Measurements from ENCODE around the gene STX16.

Gene STX16, protein sequence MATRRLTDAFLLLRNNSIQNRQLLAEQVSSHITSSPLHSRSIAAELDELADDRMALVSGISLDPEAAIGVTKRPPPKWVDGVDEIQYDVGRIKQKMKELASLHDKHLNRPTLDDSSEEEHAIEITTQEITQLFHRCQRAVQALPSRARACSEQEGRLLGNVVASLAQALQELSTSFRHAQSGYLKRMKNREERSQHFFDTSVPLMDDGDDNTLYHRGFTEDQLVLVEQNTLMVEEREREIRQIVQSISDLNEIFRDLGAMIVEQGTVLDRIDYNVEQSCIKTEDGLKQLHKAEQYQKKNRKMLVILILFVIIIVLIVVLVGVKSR

DNA sequence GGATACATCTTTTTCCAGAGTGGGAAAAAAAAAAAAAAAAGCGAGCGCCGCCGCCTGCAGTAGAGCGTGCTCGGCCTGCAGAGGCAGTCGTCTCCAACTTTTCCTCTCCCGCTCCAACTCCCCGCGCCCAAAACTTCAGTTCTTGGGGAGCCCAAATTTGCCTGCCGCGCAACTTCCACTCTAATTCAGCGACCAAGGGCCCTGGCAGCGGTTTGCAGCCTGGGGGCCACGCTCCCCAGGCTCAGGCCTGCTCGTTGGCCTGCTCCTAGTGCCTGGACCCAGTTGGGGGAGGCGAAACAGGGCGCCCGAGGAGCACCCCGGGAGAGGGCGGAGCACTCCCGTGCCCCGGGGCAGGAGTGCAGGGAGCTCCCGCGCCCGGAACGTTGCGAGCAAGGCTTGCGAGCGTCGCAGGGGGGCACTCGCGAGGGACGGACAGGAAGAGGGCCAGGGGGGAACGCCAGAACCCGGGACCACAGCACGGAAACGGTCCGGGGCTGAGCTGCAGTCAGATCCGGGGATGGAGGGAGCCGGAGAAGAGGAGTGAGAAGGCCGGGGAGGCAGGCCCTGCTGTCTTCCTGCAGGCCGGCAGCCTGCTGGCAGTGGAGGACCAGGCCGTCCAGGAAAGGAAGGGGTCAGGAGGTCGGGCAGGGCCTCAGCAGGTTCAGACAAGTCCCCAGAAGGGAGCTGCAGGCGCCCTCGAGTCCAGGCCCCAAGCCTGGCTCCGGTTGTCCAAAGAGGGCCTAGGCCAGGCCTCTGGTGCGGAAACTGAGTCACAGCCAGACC lies at the start of gene STX16:
STX16 (plus strand) TSS at position 508 of the 783 bp plus-strand sequence. CDS start 724 bp downstream, outside the sequence.
- peak; percentile 55 for DNase-seq

DNA sequence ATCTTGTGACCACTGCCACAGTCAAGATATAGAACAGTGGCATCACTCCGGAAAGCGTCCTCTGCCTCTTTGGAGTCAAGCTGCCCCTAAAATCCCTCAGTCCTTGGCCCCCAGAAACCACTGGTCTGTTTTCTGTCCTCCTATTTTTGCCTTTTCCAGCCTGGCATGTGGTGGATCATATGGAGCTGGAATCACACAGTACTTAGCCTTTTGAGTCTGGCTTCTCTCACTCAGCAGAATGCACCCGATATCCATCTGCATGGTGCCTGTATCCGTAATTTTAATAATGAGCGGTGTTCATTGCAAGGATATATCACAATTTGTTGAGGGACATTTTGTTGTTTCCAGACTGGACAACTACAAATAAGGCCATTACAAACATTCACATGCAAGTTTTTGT lies 49.0 kb upstream of the STX16 start:
- no peak for DNase-seq

DNA sequence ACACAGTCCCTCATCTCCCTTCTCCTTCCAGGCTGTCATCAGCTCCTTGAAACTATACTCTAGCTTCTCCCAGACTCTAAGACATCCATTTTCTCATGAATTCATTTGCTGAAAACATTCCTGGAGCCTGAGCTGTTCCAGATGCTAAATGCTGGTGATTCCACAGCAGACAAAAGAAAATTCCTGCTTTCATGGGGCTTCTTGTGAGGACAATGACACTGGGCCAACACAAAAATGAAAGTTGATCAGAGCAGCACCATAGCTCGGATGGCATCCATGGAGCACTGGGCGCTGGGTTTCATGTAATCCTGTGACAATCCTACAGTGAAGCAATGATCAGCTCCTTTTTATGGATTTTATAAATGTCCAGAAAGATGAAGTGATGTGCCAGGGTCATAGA lies 47.4 kb upstream of the STX16 start:
- DNase-seq, result no peak

GRCh38 chr20:58604128-58604881 lies 46.8 kb upstream of the STX16 start:
- DNase-seq, result no peak

DNA sequence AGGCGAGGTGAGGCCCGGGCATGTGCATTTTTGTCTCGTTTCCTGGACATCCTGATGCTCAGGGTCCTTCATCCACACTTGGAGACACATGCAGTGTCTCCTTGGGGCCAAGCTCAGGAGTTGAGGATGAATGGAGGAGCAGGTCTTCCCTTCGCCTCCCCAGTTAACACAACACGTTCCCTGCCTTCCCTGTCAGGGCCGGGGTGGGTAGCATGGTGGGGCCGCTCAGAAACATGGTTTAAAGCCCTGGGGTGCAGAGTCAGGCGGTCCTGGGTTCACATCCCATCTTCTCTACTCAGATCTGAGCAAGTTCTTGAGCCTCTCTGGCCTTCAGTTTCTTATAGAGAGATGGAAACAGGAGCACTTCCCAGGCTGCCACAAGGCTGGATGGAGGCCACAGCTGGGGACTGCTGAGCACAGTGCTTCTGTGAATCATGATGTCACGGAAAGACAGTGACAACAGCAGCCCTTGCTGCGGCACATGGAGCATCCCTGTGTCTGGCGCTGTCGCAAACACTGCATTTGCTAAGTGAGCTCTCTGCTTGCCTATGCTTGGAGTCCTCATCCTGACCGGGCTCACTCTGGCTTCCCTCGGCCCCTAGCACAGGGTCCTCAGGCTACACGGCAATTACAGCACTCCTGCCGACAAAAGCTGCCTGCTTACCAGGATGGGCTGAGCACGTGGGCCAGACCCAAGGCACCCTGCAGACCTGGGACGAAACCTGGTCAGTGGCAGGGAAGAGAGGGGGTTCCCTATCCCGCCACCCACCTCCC lies 45.6 kb upstream of the STX16 start:
- DNase-seq, result no peak

- no peak for DNase-seq
Observed at GRCh38 chr20:58606184-58606583, 44.9 kb upstream of the STX16 start.

DNA sequence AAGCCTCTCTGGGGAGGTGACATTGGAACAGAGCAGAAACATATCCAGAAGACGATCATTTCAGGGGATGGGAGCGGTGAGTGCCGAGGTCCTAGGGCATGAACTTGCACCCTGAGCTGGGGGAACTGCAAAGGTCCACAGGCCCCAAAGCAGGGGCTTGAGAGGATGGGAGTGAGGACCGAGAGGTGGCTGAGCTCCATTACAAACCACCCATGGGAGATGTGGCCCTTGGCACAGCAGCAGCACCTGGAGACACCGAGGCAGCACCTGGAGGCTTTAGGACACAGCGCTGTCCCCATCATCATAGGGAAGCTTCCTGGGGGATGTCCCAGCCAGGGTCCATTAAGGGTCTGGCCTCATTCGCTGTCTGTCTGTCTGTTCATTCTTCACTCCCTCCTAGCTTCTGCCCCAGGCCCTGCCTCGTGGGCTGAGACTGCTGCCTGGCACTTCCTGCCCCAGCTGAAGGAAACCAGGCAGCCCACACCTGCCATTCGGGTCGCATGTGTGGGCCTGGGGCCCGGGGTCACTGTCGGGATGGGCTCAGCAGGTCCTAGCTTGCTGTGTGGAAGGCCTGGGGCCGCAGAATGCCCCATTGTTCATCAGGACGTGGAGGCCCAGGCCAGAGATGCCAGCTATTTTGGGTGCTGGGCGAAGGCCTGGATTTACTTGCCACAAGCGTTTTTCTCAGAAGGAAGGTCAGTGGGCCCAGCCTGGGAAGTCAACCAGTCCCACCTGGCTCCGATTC lies 42.8 kb upstream of the STX16 start:
- no peak for DNase-seq

DNA sequence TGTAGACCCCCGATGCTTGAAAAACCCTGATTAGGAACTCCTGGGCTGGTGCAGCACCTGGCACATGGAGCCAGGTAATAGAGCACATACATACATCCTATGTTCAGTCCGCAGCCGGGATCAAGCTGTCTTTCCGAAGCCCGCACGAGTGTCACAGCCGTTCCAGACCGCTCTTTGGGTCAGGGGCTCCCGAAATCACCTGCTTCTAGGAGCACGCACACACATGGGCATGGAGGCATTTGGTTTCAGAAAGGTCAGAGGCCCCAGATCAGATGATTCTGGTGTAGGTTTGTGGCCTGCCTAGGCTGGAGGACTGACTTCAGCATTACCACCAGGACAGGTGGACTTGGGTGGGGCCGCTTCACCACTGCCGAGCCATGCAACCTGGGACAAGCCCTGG lies 42.1 kb upstream of the STX16 start:
- no peak for DNase-seq

GRCh38 chr20:58610071-58610800 lies 40.8 kb upstream of the STX16 start:
- DNase-seq, result no peak

DNA sequence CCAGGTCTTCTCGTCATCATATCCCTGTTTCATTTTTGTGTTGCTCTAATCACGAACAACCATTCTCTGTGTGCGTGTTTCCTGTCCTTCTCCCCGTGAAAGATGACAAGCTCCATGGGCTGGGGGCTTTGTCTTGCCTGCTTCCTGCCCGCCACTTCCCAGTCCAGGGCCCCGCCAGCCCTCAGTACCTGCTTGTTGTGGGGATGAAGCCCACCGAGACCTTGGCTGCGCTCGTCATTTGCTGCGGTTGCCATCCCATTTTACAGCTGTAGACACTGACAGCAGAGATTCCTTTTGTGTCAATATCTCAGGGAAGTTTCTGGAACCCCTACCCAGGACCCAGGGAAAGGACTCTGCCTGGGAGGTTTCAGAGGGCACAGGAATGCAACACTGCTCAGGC lies 40.3 kb upstream of the STX16 start:
- no peak for DNase-seq

DNA sequence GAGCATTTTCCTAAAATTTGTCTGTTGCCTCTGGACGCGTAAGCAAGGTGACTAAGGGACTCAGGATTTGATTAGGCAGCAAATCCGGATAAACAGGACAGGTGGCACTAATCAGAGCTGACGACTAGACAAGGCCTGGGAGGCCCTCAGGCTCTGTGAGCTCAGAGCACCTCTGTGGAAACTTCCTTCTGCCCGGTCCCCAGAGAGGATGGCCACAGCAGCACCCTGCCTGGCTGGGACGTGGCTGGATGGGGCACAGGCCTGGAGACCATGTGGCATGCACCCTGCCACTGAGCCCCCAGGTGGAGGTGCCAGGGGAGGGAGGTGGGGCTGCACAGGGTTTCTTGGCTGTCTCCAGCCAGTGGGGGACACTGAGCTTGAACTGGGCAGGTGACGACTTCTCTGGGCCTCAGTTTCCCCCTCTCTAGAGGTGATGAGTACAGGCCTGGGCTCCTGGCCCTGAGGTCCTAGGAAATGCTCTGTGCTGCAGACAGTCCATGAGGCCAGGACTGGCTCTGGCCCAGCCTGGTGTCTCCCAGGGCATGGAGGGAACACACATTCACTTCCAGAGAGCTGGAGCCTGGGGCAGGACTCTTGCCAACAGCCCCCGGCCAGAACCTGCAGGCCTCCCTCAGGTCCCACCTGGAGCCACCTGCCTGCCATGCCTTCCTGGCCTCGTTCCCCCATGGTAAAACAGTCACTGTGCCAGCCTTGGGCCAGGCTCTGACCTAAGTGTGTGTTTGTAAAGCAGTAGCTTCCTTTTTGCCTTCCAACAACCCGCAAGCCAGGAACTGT lies 39.6 kb upstream of the STX16 start:
- DNase-seq, result no peak

GRCh38 chr20:58612121-58612691 lies 38.9 kb upstream of the STX16 start:
- DNase-seq, result no peak

DNA sequence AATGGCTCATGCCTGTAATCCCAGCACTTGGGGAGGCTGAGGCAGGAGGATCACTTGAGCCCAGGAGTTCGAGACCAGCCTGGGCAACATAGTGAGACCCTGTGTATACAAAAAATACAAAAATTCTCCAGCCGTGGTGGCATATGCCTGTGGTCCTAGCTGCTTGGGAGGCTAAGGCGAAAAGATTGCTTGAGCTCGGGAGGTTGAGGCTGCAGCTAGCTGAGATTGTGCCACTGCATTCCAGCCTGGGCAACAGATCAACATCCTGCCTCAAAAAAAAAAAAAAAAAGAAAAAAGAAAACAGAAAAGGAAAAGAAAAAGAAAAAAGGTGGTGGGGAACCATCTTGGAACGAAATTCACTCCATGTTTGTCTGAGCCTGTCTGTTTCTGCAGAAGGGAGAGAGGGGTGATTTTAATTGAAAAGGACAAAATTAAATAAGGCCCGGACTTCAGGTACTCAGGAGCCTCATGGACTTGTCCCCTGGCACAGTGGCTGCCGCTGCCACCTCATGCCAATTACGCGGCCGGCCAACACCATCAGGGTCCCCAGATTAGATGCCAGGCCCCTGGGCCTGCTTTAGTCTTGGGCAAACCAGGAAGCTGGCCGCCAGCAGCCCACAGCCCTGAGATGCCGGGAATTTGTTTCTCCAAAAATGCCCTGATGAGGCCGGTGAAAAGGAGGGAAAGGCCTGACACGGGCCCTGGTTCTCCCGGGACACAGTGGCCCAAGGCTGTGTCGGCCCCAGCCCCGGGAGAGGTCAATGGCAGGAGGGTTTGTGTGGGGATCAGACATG lies 37.8 kb upstream of the STX16 start:
- DNase-seq, result no peak

GRCh38 chr20:58614366-58614765 lies 36.7 kb upstream of the STX16 start:
- DNase-seq, result no peak

DNA sequence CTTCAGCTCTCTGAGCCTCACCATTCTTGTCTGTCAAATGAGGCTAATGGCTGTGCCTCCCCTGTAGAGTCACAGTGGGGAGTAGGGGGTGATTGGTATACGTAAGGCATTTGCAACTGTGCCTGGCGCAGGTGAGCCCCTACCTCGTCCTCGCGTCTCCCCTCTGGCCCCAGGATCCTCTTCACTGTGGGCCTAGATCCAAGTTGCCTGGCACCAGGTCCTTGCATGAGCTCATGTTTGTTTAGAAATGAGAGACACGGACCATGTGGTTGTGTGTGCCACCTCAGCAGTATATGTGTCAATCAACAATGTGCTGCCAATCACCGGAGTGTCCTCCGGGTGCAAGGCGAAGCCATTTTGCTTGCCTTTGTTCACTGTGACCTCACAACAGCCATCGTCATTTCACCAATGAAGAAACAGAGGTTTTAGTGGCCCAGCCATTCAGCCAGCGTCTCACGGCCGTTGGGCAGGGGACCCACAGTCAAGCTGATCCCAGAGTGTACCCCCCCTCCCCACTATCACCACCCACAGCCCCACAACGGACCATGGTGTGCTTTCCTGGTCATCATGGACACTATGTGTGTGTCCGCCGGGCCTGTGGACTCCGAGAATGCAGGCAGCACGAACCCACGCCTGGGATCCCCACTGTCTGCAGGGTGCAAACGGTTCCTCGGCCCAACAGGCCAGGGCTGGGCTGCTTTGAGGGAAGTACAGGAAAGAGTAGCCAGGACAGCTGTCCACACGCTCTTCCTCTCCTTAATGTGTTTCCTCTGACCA lies 35.9 kb upstream of the STX16 start:
- no peak for DNase-seq

GRCh38 chr20:58616411-58616810 lies 34.7 kb upstream of the STX16 start:
- no peak for DNase-seq

- DNase-seq, result no peak
Observed at GRCh38 chr20:58617158-58617557, 33.9 kb upstream of the STX16 start.

- no peak for DNase-seq
Observed at GRCh38 chr20:58618351-58619076, 32.6 kb upstream of the STX16 start.
